Breast epithelium (tissue), 4 donors: Measurements from ENCODE around the gene TRIM46. TPM values are rescaled to one million over a fixed set of nuclear protein-coding genes. Genes with fewer than 3 reads are reported as not detected.
A peak's percentile ranks its signal among the peaks of the same experiment; 100 is the strongest.

Experiments
- DNase-seq, 2 donors: peaks; one replicate each; pipeline ENCODE4 v3.0.0-alpha.2; 2019; ENCODE audit warnings: low spot score in 2 of 2
- H3K27ac ChIP-seq, 2 donors: fragments of 200-600 bp; sonication (generic) in 1 of 2; one replicate each; pipeline ENCODE4 v1.5.1; 2016 to 2019; ENCODE audit warnings: mild to moderate bottlenecking in 1 of 2
- H3K27me3 ChIP-seq, 2 donors: fragments of 200-600 bp; sonication (generic) in 1 of 2; one replicate each; pipeline versions ENCODE4 v1.5.1 to v1.6.0; 2017 to 2019; ENCODE audit warnings: control low read depth in 1 of 2, mild to moderate bottlenecking in 1 of 2
- H3K36me3 ChIP-seq: fragments of 200-600 bp; one replicate; pipeline ENCODE4 v1.5.1; 2019
- H3K4me1 ChIP-seq, 2 donors: fragments of 200-600 bp; sonication (generic); one replicate each; pipeline ENCODE4 v1.5.1; 2016 to 2019; ENCODE audit warnings: control low read depth in 1 of 2
- H3K4me3 ChIP-seq, 3 donors: fragments of 200-600 bp; sonication (generic); 1 replicate in 2 of 3; 2 replicates in 1 of 3; pipeline ENCODE4 v1.5.1; 2016 to 2019; ENCODE audit warnings: mild to moderate bottlenecking in 3 of 3, moderate library complexity in 2 of 3
- H3K9me3 ChIP-seq, 2 donors: fragments of 200-600 bp; sonication (generic) in 1 of 2; one replicate each; pipeline ENCODE4 v1.5.1; 2016 to 2019; ENCODE audit warnings: control low read depth in 1 of 2
- POLR2A ChIP-seq: fragments of 450-650 bp; IDR thresholded peaks from one replicate; pipeline ENCODE4 v1.6.1; 2016; ENCODE audit warnings: antibody characterized with exemption, mild to moderate bottlenecking, moderate library complexity
- POLR2AphosphoS5 ChIP-seq, 3 donors: sonication (generic); formaldehyde crosslinking; IDR thresholded peaks; one replicate each; pipeline ENCODE4 v1.6.1; 2017; ENCODE audit warnings: antibody characterized with exemption in 3 of 3
- intact Hi-C: fragments of 100-400 bp; cut with DNase I; formaldehyde crosslinking; loops from one replicate; pipeline ENCODE4 v1.15.1; 2023; ENCODE audit warnings: low total_unique reads
- total RNA-seq, 3 donors: library from RNA; depleted of rRNA; stranded (reverse); fragments of >200 nt; gene quantifications; one replicate each; pipeline ENCODE4 v1.1.0, GENCODE V29; 2016
- TF ChIP-seq, protein P1 (sequence below), 3 donors: fragments of 450-650 bp; IDR thresholded peaks; one replicate each; pipeline ENCODE4 v1.5.1; 2016 to 2017; ENCODE audit warnings: antibody characterized with exemption in 3 of 3, mild to moderate bottlenecking in 3 of 3, moderate library complexity in 3 of 3

The TRIM46 gene, protein sequence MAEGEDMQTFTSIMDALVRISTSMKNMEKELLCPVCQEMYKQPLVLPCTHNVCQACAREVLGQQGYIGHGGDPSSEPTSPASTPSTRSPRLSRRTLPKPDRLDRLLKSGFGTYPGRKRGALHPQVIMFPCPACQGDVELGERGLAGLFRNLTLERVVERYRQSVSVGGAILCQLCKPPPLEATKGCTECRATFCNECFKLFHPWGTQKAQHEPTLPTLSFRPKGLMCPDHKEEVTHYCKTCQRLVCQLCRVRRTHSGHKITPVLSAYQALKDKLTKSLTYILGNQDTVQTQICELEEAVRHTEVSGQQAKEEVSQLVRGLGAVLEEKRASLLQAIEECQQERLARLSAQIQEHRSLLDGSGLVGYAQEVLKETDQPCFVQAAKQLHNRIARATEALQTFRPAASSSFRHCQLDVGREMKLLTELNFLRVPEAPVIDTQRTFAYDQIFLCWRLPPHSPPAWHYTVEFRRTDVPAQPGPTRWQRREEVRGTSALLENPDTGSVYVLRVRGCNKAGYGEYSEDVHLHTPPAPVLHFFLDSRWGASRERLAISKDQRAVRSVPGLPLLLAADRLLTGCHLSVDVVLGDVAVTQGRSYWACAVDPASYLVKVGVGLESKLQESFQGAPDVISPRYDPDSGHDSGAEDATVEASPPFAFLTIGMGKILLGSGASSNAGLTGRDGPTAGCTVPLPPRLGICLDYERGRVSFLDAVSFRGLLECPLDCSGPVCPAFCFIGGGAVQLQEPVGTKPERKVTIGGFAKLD
- 1 to 10 TPM in 1 of 3 donors, under 1 TPM in 1, not detected in 1; 0.98 to 1.5 TPM for total RNA-seq

DNA sequence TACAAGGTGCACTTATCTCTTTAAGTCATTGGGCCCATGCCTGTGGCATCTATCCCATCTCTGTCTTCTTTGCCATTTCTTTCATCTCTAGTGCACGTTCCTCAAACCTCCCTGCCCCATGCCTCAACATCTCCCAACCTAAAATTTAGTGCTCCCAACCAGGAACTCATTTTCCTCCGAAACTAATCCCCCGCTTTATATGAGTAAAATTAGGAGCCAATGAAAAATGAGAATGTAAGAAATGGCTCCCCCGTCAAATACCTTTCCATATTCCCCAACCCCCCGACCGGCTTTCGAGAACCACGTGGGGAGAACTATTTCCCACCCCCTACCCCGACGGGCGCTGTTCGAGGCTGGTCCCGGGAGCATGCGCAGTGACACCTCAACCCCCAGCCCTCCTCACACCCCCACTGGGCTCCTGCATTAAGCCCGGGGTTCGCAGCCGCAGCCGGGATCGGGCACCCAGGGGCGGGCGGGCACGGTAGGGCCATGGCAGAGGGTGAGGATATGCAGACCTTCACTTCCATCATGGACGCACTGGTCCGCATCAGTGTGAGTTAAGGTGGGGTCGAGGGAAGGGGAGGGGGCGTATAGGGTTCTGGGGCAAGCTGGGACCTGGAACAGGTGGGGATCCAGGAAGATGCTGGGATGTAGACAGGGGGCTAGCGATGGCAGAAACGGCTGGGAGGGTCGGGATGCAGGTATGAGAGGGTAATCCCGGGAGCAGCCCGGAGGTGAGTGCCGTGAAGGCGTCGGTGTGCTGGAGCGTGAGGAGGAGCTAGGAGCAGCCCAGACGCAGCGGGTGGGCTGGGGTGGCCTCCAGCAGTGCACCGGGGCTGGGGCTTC lies at the start of gene TRIM46:
TSS of gene TRIM46 (plus strand) at position 372 of the 846 bp plus-strand sequence. CDS start at position 490, 118 bp downstream.
- Histone ChIP-seq H3K36me3 (no peaks in the 10 kb centered on the region), H3K4me3 (peak within 1 kb of the TSS; percentile 76 to 90 (median 82)), H3K4me1 (peaks cover 0 to 10% of the 10 kb centered on the region in 2 donors), H3K9me3 (no peaks in the 10 kb centered on the region), H3K27me3 (no peaks in the 10 kb centered on the region), H3K27ac (peak within 1 kb of the TSS; percentile 96 to 98)
- intact Hi-C loops = no loop called here
- DNase-seq = peak; percentile 17 to 51
- no peak for TF ChIP-seq POLR2AphosphoS5 (IDR thresholded peaks at IDR 0.05)
- TF ChIP-seq POLR2A = no peak
- TF ChIP-seq, protein P1, sequence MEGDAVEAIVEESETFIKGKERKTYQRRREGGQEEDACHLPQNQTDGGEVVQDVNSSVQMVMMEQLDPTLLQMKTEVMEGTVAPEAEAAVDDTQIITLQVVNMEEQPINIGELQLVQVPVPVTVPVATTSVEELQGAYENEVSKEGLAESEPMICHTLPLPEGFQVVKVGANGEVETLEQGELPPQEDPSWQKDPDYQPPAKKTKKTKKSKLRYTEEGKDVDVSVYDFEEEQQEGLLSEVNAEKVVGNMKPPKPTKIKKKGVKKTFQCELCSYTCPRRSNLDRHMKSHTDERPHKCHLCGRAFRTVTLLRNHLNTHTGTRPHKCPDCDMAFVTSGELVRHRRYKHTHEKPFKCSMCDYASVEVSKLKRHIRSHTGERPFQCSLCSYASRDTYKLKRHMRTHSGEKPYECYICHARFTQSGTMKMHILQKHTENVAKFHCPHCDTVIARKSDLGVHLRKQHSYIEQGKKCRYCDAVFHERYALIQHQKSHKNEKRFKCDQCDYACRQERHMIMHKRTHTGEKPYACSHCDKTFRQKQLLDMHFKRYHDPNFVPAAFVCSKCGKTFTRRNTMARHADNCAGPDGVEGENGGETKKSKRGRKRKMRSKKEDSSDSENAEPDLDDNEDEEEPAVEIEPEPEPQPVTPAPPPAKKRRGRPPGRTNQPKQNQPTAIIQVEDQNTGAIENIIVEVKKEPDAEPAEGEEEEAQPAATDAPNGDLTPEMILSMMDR (IDR thresholded peaks at IDR 0.05) = no peak

DNA sequence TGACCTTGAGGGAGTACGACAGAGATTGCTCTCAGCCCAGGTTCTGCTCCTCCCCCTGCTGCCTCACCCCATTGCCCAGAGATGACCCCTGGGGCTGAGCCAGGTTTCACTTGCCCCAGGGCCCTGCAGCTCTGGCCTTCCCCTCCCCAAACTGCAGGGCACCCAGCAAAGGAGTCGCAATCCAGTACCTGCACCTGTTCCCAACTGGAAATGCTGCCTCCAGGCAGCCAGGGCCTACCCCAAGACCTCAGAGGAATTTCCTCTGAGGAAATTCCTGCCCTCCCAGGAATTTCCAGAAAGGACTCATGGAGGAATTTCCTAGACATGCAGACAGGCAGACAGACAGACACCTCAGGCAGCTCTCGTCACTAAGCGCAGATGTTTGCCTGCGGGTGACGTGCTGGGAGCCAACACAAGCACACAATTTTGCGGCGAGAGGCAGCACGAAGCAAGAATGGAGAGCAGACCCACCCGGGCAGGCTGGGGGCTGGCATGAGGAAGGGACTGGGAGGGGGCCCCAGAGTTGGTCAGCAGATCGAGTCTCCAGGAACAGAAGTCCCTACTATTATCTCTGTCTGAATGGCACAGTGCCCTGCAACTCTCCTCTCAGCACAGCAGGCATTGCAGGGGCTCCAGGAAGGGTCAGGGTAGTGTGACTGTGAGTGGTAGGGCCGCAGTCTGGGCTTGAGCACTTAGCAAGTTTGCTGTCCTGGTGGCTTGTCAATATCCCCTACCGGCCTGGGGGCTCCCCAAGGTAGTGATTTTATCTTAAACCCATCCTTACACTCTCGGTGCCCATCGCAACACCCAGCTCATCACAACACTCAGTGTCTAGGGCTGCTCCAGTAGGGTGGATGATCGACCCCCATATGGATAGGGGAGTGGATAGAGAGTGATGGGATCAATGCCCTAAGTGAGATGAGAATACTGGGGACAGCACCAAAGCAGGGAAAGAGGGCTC lies 48.9 kb upstream of the TRIM46 start:
- Histone ChIP-seq H3K27ac (peak overlapping the region; percentile 95 to 97), H3K4me3 (no peak overlapping the region), H3K4me1 (peaks cover 3 to 8% of the 10 kb centered on the region in 2 donors), H3K27me3 (no peaks in the 10 kb centered on the region), H3K36me3 (no peaks in the 10 kb centered on the region), H3K9me3 (no peaks in the 10 kb centered on the region)
- no peak for TF ChIP-seq POLR2AphosphoS5 (IDR thresholded peaks at IDR 0.05)
- no peak for TF ChIP-seq POLR2A
- TF ChIP-seq, protein P1 (IDR thresholded peaks at IDR 0.05) = no peak
- intact Hi-C loops = no loop called here
- no peak for DNase-seq

GRCh38 chr1:155125511-155125945 lies 48.1 kb upstream of the TRIM46 start:
- intact Hi-C loops = no loop called here
- H3K9me3 ChIP-seq = no peaks in the 10 kb centered on the region
- no peak for DNase-seq
- no peaks in the 10 kb centered on the region for H3K36me3 ChIP-seq
- peaks cover 3 to 8% of the 10 kb centered on the region in 2 donors for H3K4me1 ChIP-seq
- peak overlapping the region in 2 of 3 donors; percentile 60 to 96 for H3K4me3 ChIP-seq
- TF ChIP-seq POLR2AphosphoS5 (IDR thresholded peaks at IDR 0.05) = peak in 1 of 3 donors; percentile 0
- TF ChIP-seq, protein P1 (IDR thresholded peaks at IDR 0.05) = no peak
- H3K27ac ChIP-seq = peak overlapping the region; percentile 95 to 97
- H3K27me3 ChIP-seq = no peaks in the 10 kb centered on the region

DNA sequence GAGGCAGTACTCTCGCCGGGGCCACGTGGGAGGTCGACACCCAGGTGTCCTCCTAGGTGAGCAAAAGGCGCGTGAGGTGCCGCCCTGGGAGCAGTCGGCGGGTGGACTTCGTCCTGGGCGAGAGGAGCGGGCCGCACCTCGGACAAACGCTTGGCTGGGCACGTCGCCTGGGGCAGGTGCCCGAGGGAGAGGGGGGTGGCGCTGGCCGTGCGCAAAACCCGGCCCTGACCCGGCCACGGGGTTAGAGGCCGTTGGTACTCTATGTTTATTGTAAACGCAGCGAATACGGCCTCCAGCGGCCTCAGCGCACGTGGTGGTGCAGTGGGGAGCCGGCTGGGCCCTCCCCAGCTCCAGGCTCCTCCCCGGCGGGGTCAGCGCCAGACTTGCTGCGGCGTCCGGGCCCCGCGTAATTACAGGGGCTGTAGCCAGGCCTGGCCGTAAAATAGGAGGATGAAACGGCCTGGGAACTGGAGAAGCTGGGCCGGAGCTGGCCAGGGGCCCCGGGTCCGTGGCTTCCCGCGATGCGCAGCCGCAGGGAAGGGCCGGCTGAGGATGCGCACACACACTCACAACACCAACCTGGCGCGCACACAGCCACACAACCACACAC lies 47.6 kb upstream of the TRIM46 start:
- peak overlapping the region; percentile 95 to 97 for H3K27ac ChIP-seq
- H3K36me3 ChIP-seq = no peaks in the 10 kb centered on the region
- intact Hi-C loops = no loop called here
- peak overlapping the region; percentile 60 to 96 (median 60) for H3K4me3 ChIP-seq
- H3K4me1 ChIP-seq = peaks cover 3 to 14% of the 10 kb centered on the region in 2 donors
- no peaks in the 10 kb centered on the region for H3K27me3 ChIP-seq
- TF ChIP-seq POLR2A (peak; percentile 0), POLR2AphosphoS5 (IDR thresholded peaks at IDR 0.05) (peak in 1 of 3 donors; percentile 5)
- TF ChIP-seq, protein P1 (IDR thresholded peaks at IDR 0.05) = no peak
- DNase-seq = peak; percentile 65
- no peaks in the 10 kb centered on the region for H3K9me3 ChIP-seq
